GDM1 (cell line): ENCODE measurements around the gene AKT3.

Source experiments
- DNase-seq: peaks from one replicate; lab custom pipeline; 2025; lab: John Stamatoyannopoulos, UW

The AKT3 gene

GRCh38 chr1:243488459-243489157 lies 361.4 kb downstream of the AKT3 start:
- no peak for DNase-seq

DNA sequence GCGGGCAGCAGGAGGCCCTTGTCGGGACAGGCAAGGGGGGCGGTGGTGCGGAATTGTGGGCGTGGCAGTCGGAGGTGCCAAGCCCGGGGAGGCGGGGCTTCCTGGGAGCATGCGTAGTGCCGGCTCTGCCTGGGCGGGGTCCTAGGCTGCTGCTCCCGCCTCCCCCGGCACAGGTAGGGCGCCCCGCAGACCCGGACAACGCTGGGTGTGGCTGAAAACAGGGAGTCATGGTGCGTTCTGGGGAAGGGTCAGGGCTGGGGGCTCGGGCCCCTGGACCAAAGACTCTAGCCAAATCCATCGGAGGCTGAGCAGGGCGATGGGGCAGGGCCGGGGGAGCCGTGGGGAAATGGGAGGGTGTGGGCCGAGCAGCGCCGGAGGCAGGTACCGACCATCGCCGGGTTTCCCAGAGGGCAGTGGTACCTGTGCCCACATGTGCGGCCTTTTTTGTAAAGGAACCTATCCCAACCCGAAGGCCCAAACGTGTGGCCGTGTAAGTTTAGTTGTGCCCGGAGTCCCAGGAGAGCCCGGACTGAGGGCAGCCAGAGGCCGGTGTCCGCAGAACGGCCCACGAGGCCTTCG lies 362.3 kb downstream of the AKT3 start:
- no peak for DNase-seq

DNA sequence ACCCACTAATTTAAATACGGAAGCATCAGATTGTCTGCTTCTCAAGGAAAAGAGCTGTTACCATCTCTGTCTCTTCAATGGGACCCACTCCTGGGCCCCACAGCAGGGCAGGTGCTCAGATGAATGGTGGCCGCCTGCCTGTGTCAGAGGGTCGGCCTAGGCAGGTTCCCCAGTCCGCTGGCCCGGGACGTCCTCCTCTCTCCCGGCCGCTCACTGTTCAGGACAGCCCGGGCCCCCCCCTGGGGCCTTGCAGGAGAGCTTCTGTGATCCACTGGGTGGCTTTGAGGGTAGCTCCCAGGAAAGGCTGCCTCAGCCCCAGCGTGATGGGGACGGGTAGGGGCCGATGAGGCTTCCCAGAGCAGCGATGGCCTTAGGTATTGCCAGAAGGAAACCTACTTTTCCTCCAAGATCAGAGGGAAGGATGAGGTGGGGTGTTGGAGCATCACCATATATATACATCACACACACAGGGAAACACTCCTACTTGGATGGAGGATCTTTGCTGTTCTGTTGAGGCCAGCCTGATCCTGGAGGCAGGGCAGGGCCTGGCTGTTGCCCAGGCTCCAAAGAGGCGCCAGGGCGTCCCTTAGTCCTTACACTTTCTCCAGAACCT lies 362.9 kb downstream of the AKT3 start:
- no peak for DNase-seq

DNA sequence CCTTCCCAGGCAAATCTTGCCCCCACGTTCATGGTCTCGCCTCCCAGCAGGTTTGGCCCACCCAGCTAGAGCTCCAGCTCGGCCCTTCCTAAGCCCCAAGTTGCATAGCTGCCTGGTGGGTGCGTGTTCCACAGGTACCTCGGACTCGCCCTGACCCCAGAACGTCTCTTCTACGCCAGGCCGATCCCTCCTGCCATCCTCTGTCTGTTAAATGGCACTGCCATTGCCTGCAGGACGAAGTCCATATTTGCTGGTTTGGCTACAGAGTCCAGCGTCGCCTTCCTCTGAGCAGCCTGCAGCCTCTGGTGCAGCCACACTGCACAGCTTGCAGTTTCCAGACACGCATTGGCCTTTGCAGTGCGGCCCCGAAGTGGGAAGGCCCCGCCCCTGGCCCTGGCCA lies 366.1 kb downstream of the AKT3 start:
- DNase-seq: no peak

- DNase-seq: no peak
These were observed 366.8 kb downstream of the AKT3 start for GRCh38 chr1:243483071-243483771.

DNA sequence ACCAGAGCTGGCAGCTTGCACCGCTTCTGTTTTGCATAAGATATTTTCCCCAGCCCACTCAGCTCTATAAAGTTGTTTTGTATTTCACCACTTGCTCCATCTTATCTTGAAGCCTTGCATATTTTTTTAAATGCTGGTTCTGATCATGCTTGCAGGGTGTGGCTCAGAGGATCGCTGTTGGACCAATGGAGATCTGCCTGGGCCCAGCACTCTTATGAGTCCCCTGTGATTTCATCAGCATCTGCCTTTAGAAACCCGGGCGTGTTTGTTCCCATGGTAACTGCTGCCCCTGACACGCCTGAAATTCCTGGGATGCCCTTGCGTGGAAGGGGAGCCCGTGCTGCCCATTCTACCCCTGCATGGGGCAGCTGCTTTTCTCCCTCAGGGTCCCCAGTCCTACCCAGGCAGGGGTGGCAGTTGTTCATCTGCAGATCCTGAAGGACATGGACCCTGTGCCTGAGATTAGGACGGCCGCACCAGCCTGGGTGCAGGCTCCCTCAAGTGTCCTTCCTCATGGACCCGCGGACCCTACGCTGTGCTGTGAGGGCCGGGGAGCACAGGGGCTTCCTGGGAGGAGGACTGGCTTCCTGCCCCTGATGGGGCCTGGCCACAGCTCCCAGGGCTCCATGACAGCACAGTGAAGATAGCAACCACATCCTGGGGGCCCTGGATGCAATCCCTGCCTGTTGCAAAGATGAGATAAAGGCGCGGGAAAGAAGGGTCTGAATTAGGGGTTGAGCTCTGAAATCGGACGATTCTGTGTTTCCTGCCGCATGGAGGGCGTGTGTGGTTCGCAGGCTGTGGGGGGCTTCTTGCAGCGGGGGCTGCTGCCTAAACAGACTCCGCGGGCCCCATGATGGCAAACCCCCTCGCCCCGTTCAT lies 367.7 kb downstream of the AKT3 start:
- no peak for DNase-seq

DNA sequence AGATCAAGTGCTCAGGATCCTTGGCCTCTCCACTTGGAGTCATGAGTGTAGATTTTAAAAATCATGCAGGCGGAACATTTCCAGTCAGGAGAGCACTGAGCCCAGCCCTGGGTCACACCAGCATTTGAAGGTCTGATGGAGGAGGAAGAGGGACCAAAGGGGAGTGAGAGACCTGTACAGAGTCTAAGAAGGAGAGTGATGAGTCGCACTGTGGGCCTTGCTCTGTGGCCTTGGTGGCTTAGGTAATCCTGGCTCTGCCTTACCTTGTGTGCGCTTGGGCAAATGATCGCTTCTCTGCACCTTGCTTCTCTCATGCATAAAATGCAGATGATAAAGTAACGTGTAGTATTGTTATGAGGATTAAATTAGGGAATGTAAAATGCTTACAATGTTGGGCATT lies 368.9 kb downstream of the AKT3 start:
- no peak for DNase-seq

GRCh38 chr1:243477731-243478290 lies 372.2 kb downstream of the AKT3 start:
- no peak for DNase-seq

DNA sequence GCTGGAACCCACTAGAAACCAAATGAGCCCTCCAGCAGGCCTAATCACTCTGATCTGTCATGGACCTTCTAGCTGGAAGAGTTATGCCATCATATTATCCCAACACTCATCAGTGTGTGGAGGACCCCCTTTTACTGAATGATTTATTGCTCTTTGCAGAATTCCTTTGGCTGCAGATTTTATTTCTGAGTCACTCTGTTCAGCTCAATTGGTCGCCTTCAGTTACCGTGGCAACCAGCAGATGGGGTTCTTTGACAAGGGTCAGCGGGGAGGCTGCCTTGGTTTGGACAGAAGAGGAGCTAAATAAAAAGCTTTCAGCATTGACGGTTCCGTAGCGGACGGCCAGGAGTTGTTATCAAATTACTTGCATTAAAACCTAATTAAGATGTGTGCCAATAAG lies 374.1 kb downstream of the AKT3 start:
- no peak for DNase-seq

GRCh38 chr1:243474906-243475305 lies 375.1 kb downstream of the AKT3 start:
- DNase-seq: no peak

GRCh38 chr1:243474136-243474881 lies 375.7 kb downstream of the AKT3 start:
- DNase-seq: no peak

DNA sequence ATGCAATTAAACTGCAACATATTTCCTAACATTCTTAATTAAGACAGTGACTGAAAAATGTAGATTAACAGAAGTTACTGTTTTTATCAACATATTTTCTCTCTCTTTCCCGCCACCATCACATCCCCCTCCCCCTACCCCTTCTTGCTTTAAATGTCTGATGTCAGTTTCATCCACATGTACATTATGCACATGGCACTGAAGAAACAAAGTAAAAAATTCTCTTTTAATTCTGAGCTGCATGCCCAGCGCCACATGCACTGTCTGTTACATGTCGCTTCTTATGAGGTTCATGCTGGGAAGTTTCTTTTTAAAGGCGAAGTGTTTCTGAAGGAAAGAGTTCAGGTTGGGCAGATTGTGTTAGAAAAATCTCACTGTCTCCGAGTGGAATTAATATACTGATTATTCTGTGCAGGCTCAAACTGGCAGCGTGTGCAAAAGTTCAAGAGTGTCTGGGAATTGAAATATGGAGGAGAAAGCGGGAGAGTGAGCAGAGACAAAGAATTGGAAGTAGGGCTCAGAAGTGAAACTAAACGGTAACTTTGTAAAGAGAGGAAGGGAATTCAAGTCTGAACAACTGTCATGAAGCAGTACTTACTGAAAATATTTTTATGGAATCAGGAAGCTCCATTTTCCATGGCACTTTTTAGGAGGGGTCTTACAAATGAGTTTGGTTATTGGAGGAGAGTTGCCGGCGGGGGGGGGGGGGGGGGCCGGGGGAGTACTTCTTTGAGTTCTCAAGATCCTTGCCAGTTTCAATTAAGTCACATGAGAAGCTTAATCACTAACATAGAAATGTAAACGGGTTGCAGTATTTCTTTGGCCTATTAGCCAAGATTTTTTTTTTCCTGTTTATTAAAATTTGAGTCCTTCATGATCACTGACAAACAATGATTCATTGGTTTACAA lies 376.6 kb downstream of the AKT3 start:
- DNase-seq: no peak

GRCh38 chr1:243471754-243472745 lies 378.0 kb downstream of the AKT3 start:
- no peak for DNase-seq

- no peak for DNase-seq
These were observed 378.9 kb downstream of the AKT3 start for GRCh38 chr1:243471026-243471685.

GRCh38 chr1:243470502-243470901 lies 379.5 kb downstream of the AKT3 start:
- DNase-seq: no peak

DNA sequence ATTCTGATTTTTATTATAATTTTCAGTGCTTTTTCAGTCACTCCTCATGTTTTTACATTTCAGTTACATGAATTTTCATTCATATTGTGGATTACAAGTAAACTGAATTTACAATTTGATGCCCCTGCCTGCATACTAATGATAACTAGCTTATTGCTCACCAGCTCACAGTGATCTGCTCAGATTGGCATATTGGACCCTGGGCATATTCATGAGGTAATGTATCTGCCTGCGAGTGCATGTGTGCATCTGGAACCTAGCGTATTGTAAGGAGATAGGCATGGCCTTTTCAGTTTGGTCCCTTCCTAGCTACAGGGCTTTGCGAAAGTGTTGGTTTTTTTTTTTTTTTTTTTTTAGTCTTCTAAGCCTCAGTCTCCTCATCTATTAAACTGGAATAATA lies 380.5 kb downstream of the AKT3 start:
- DNase-seq: no peak

DNA sequence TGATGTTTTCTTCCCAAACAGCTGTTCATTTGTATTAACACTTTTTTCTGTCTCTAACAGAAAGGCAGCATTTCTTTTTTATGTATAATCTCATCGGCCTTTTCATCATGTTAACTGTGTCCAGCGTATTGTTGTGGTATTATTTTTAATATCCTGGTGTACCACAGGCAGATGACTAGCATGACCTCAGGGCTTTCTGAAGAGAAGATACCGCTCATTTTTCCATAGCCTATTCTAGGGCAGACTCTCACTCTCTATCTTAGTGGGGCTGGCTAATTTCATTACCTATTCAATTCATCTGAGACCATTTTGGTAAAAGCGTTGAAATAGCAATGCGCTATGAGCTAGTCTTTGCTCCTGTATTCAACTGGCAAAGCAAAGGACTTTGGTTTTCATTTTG lies 384.3 kb downstream of the AKT3 start:
- DNase-seq: no peak

DNA sequence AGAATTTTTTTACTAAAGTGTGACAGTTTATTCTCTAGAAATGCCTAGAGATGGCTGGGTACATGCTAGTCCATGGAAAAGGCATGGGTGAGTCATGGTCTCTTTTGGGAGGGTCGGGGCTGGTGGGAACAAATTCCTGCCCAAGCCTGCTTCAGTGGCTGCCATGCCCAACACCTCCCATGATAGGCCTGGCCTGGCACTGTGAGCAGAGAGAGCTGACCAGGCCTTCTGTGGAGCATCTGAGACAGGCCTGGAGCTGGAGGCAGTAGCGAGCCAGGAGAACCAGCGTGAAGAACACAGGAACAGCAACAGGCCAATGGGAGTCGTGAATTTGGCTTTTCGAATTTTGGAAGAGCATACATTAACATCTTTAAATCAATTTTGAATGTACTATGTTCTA lies 385.0 kb downstream of the AKT3 start:
- DNase-seq: no peak
